HepG2 (cell line): ENCODE data around the gene HDAC4. TPM values are rescaled to one million over a fixed set of nuclear protein-coding genes. Genes with fewer than 3 reads are reported as not detected.
A peak's percentile ranks its signal among the peaks of the same experiment; 100 is the strongest.

Experiments used
- AGO2 ChIP-seq: fragments of 200-400 bp; formaldehyde crosslinking; optimal IDR thresholded peaks from 2 replicates; pipeline ENCODE3; 2017; ENCODE audit warnings: mild to moderate bottlenecking, low read depth, low read length, moderate library complexity
- ATAD3A ChIP-seq: sonication (generic); formaldehyde crosslinking; IDR thresholded peaks from 2 replicates; pipeline ENCODE4 v1.4.0; 2020; ENCODE audit warnings: missing genetic modification reagents
- ATF7-NPFF ChIP-seq: sonication (generic); formaldehyde crosslinking; IDR thresholded peaks from 2 replicates; pipeline ENCODE4 v1.8.1; 2023; ENCODE audit warnings: mild to moderate bottlenecking, low read depth, missing genetic modification reagents, moderate library complexity
- BHLHE40 ChIP-seq: IDR thresholded peaks from 2 replicates; pipeline ENCODE4 v1.6.1; 2011; ENCODE audit warnings: low read length, improper control_type of control experiment
- MAFG ChIP-seq: sonication (generic); formaldehyde crosslinking; IDR thresholded peaks from 2 replicates; pipeline ENCODE4 v1.5.1; 2020; ENCODE audit warnings: mild to moderate bottlenecking, missing genetic modification reagents
- MTF1 ChIP-seq: sonication (generic); formaldehyde crosslinking; IDR thresholded peaks from 2 replicates; pipeline ENCODE4 v1.5.0; 2020; ENCODE audit warnings: missing genetic modification reagents
- ZFP36L1 ChIP-seq: sonication (generic); formaldehyde crosslinking; IDR thresholded peaks from 2 replicates; pipeline ENCODE4 v1.8.0; 2022; ENCODE audit warnings: mild to moderate bottlenecking, missing genetic modification reagents, moderate library complexity
- ZNF331 ChIP-seq: sonication (generic); formaldehyde crosslinking; IDR thresholded peaks from 2 replicates; pipeline ENCODE4 v1.4.0; 2020; ENCODE audit warnings: missing genetic modification reagents
- polyA plus RNA-seq, 8 experiments: library from polyadenylated mRNA; depleted of rRNA in 3 of 8; stranded (reverse) in 7 of 8; unstranded in 1 of 8; fragments of >200 nt; fragmentation: Illumina TruSeq in 4 of 8; extraction: Trizol in 4 of 8; gene quantifications; 2 replicates each; pipeline versions ENCODE4 v1.2.1 to v1.2.3, GENCODE V29; 2011 to 2016; ENCODE audit warnings: low read depth in 4 of 8, missing spikeins in 1 of 8, mixed read lengths in 1 of 8; ENCODE audit not compliant: insufficient read depth in 1 of 8
- total RNA-seq, 5 experiments: library from RNA; depleted of rRNA; stranded (reverse); fragments of >200 nt; fragmentation: Illumina TruSeq; extraction: Trizol; gene quantifications; 2 replicates each; pipeline ENCODE4 v1.2.3, GENCODE V29; 2016; ENCODE audit warnings: low read depth in 1 of 5
- TF ChIP-seq, protein P1 (sequence below), 2 experiments: IDR thresholded peaks; 2 replicates each; pipeline ENCODE4 v1.6.1; 2011 to 2012; ENCODE audit warnings: low read length in 2 of 2, borderline replicate concordance in 1 of 2, low read depth in 1 of 2, mild to moderate bottlenecking in 1 of 2, moderate library complexity in 1 of 2
- TF ChIP-seq, protein P2 (sequence below): IDR thresholded peaks from 2 replicates; pipeline ENCODE4 v1.6.1; 2012; ENCODE audit warnings: low read length, improper control_type of control experiment
- TF ChIP-seq, protein P3 (sequence below): sonication (generic); formaldehyde crosslinking; IDR thresholded peaks from 2 replicates; pipeline ENCODE4 v1.8.1; 2023; ENCODE audit warnings: mild to moderate bottlenecking, missing genetic modification reagents
- TF ChIP-seq, protein P4 (sequence below): sonication (generic); formaldehyde crosslinking; IDR thresholded peaks from 2 replicates; pipeline ENCODE4 v1.4.0; 2020; ENCODE audit warnings: missing genetic modification reagents
- TF ChIP-seq, protein P5 (sequence below): sonication (generic); formaldehyde crosslinking; IDR thresholded peaks from 2 replicates; pipeline ENCODE4 v1.9.0; 2022; ENCODE audit warnings: low read depth, missing genetic modification reagents

HDAC4 gene
- total and polyA plus RNA-seq, 2 of the 13 experiments (the other 11 are each of a cell fraction or from before 2014, with no cell fraction given) = 10.1 to 11.5 TPM

DNA sequence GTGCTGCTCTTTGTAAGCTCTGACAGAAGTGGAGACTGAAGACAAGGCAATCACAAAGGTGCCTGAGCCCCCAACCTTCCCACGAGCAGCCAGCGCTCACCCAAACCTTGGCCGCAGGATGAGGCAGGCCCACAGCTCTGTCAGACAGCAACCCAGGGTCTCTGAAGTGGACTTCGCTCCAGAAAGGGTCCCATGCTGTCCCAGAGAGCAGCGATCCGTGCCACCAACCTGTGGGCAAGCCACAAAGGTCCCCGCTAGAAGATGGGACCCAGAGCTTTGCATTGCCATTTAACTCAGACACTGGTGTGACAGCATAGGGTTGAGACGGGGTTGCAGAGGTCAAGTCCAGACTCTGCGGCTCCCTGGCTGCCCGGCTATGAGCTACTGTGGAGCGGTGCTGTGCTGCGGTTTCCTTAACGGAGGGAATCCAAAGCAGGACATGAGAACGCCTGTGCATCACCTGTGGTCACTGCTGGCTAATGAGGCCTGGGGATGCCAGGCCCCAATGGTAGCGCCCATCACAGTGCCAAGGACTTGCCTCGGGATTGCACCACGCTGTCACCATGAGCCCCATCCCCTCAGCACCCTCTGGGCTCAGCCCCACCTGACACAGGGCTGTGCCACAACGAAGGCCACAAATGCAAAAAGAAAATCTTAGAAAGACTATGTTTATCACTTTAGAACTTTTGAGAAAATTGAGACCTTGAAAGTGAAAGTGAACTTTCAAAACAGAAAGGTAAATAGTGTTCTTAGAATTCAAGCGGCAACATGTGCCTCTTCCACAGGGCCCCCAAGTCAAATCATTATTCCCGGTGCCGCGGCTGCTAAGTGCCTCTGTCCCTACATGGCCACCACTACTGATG is 103.4 kb downstream of the HDAC4 start (continued):
- TF ChIP-seq, protein P1, sequence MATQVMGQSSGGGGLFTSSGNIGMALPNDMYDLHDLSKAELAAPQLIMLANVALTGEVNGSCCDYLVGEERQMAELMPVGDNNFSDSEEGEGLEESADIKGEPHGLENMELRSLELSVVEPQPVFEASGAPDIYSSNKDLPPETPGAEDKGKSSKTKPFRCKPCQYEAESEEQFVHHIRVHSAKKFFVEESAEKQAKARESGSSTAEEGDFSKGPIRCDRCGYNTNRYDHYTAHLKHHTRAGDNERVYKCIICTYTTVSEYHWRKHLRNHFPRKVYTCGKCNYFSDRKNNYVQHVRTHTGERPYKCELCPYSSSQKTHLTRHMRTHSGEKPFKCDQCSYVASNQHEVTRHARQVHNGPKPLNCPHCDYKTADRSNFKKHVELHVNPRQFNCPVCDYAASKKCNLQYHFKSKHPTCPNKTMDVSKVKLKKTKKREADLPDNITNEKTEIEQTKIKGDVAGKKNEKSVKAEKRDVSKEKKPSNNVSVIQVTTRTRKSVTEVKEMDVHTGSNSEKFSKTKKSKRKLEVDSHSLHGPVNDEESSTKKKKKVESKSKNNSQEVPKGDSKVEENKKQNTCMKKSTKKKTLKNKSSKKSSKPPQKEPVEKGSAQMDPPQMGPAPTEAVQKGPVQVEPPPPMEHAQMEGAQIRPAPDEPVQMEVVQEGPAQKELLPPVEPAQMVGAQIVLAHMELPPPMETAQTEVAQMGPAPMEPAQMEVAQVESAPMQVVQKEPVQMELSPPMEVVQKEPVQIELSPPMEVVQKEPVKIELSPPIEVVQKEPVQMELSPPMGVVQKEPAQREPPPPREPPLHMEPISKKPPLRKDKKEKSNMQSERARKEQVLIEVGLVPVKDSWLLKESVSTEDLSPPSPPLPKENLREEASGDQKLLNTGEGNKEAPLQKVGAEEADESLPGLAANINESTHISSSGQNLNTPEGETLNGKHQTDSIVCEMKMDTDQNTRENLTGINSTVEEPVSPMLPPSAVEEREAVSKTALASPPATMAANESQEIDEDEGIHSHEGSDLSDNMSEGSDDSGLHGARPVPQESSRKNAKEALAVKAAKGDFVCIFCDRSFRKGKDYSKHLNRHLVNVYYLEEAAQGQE (IDR thresholded peaks at IDR 0.05; ENCODE audit: borderline replicate concordance in 1 of 2, low read depth in 1 of 2, low read length in 2 of 2) = no peak
- TF ChIP-seq, protein P2, sequence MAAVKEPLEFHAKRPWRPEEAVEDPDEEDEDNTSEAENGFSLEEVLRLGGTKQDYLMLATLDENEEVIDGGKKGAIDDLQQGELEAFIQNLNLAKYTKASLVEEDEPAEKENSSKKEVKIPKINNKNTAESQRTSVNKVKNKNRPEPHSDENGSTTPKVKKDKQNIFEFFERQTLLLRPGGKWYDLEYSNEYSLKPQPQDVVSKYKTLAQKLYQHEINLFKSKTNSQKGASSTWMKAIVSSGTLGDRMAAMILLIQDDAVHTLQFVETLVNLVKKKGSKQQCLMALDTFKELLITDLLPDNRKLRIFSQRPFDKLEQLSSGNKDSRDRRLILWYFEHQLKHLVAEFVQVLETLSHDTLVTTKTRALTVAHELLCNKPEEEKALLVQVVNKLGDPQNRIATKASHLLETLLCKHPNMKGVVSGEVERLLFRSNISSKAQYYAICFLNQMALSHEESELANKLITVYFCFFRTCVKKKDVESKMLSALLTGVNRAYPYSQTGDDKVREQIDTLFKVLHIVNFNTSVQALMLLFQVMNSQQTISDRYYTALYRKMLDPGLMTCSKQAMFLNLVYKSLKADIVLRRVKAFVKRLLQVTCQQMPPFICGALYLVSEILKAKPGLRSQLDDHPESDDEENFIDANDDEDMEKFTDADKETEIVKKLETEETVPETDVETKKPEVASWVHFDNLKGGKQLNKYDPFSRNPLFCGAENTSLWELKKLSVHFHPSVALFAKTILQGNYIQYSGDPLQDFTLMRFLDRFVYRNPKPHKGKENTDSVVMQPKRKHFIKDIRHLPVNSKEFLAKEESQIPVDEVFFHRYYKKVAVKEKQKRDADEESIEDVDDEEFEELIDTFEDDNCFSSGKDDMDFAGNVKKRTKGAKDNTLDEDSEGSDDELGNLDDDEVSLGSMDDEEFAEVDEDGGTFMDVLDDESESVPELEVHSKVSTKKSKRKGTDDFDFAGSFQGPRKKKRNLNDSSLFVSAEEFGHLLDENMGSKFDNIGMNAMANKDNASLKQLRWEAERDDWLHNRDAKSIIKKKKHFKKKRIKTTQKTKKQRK = no peak
- no peak for TF ChIP-seq BHLHE40
- no peak for TF ChIP-seq MAFG (CRISPR knock-in tag)
- no peak for TF ChIP-seq ZFP36L1 (CRISPR knock-in tag)
- TF ChIP-seq ATF7-NPFF = no peak
- TF ChIP-seq, protein P3, sequence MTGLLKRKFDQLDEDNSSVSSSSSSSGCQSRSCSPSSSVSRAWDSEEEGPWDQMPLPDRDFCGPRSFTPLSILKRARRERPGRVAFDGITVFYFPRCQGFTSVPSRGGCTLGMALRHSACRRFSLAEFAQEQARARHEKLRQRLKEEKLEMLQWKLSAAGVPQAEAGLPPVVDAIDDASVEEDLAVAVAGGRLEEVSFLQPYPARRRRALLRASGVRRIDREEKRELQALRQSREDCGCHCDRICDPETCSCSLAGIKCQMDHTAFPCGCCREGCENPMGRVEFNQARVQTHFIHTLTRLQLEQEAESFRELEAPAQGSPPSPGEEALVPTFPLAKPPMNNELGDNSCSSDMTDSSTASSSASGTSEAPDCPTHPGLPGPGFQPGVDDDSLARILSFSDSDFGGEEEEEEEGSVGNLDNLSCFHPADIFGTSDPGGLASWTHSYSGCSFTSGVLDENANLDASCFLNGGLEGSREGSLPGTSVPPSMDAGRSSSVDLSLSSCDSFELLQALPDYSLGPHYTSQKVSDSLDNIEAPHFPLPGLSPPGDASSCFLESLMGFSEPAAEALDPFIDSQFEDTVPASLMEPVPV = no peak
- TF ChIP-seq, protein P4, sequence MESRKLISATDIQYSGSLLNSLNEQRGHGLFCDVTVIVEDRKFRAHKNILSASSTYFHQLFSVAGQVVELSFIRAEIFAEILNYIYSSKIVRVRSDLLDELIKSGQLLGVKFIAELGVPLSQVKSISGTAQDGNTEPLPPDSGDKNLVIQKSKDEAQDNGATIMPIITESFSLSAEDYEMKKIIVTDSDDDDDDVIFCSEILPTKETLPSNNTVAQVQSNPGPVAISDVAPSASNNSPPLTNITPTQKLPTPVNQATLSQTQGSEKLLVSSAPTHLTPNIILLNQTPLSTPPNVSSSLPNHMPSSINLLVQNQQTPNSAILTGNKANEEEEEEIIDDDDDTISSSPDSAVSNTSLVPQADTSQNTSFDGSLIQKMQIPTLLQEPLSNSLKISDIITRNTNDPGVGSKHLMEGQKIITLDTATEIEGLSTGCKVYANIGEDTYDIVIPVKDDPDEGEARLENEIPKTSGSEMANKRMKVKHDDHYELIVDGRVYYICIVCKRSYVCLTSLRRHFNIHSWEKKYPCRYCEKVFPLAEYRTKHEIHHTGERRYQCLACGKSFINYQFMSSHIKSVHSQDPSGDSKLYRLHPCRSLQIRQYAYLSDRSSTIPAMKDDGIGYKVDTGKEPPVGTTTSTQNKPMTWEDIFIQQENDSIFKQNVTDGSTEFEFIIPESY (CRISPR knock-in tag) = no peak
- TF ChIP-seq, protein P5, sequence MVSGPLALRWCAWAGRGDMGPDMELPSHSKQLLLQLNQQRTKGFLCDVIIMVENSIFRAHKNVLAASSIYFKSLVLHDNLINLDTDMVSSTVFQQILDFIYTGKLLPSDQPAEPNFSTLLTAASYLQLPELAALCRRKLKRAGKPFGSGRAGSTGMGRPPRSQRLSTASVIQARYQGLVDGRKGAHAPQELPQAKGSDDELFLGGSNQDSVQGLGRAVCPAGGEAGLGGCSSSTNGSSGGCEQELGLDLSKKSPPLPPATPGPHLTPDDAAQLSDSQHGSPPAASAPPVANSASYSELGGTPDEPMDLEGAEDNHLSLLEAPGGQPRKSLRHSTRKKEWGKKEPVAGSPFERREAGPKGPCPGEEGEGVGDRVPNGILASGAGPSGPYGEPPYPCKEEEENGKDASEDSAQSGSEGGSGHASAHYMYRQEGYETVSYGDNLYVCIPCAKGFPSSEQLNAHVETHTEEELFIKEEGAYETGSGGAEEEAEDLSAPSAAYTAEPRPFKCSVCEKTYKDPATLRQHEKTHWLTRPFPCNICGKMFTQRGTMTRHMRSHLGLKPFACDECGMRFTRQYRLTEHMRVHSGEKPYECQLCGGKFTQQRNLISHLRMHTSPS (CRISPR knock-in tag) = no peak
- no peak for TF ChIP-seq ZNF331 (CRISPR knock-in tag)
- TF ChIP-seq AGO2 = peak; percentile 23
- TF ChIP-seq ATAD3A = no peak
- TF ChIP-seq MTF1 (CRISPR knock-in tag) = no peak
